ENCODE measurements around the gene REPIN1. TPM values are rescaled to one million over a fixed set of nuclear protein-coding genes. Genes with fewer than 3 reads are reported as not detected.

Gene REPIN1
- total RNA-seq, 1 experiment from 2014 or later, result 106 TPM

DNA sequence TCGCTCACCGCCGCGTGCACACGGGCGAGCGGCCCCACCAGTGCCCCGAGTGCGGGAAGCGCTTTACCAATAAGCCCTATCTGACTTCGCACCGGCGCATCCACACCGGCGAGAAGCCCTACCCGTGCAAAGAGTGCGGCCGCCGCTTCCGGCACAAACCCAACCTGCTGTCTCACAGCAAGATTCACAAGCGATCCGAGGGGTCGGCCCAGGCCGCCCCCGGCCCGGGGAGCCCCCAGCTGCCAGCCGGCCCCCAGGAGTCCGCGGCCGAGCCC, 3.3 kb downstream of the REPIN1 start:
- Histone ChIP-seq H4K91ac (ENCODE audit: insufficient read length, low read depth, low read length) (no peak overlapping the region), H2AFZ (ENCODE audit: low read length) (no peak overlapping the region), H3K18ac (ENCODE audit: insufficient read length, low read depth, low read length) (no peak overlapping the region), H3K14ac (ENCODE audit: insufficient read depth, low read length) (no peak overlapping the region), H3K23me2 (ENCODE audit: insufficient read length, low read depth, low read length, poor library complexity, severe bottlenecking) (peaks cover 16% of the 10 kb centered on the region), H3T11ph (ENCODE audit: low read length) (no peak overlapping the region), H4K5ac (ENCODE audit: insufficient read length, low read depth, low read length) (no peak overlapping the region), H3K4me1 (ENCODE audit: insufficient read depth, low read length) (peaks cover 6% of the 10 kb centered on the region; the same call in 1 of the 2 replicates), H3K56ac (ENCODE audit: insufficient read length, low read depth, low read length) (no peak overlapping the region), H2BK12ac (ENCODE audit: insufficient read length, low read depth, low read length) (no peak overlapping the region), H3K23ac (ENCODE audit: insufficient read length, low read depth, low read length) (no peak overlapping the region), H3K4me2 (ENCODE audit: insufficient read depth, insufficient read length, low read length) (no peak overlapping the region), H2BK5ac (ENCODE audit: insufficient read length, low read length) (no peak overlapping the region), H4K20me1 (ENCODE audit: control insufficient read depth, insufficient read depth, insufficient read length) (no peaks in the 10 kb centered on the region), H3K4ac (ENCODE audit: low read depth, low read length) (no peak overlapping the region), H2AK5ac (ENCODE audit: insufficient read length, low read length) (no peak overlapping the region), H3K79me2 (ENCODE audit: insufficient read depth, low read length) (peaks cover 12% of the 10 kb centered on the region; the same call in 1 of the 2 replicates), H3K27ac (ENCODE audit: insufficient read length, low read depth, low read length) (no peak overlapping the region), H3K9ac (ENCODE audit: extremely low read depth, insufficient read length, low read length) (no peak overlapping the region), H4K8ac (replicated peaks; ENCODE audit: insufficient read length, low read depth, low read length) (no peak overlapping the region), H2BK120ac (ENCODE audit: low read depth, low read length, poor library complexity, severe bottlenecking) (no peak overlapping the region), H2BK20ac (ENCODE audit: low read depth, low read length, poor library complexity, severe bottlenecking) (no peak overlapping the region), H2BK15ac (ENCODE audit: low read depth, low read length) (no peak overlapping the region), H3K9me3 (ENCODE audit: control insufficient read depth, low read depth, low read length) (no peaks in the 10 kb centered on the region), H3K79me1 (ENCODE audit: insufficient read depth, low read depth, low read length, poor library complexity, severe bottlenecking) (peaks cover 7% of the 10 kb centered on the region), H3K27me3 (ENCODE audit: insufficient read depth, low read length) (no peaks in the 10 kb centered on the region)
- TF ChIP-seq, protein P1, sequence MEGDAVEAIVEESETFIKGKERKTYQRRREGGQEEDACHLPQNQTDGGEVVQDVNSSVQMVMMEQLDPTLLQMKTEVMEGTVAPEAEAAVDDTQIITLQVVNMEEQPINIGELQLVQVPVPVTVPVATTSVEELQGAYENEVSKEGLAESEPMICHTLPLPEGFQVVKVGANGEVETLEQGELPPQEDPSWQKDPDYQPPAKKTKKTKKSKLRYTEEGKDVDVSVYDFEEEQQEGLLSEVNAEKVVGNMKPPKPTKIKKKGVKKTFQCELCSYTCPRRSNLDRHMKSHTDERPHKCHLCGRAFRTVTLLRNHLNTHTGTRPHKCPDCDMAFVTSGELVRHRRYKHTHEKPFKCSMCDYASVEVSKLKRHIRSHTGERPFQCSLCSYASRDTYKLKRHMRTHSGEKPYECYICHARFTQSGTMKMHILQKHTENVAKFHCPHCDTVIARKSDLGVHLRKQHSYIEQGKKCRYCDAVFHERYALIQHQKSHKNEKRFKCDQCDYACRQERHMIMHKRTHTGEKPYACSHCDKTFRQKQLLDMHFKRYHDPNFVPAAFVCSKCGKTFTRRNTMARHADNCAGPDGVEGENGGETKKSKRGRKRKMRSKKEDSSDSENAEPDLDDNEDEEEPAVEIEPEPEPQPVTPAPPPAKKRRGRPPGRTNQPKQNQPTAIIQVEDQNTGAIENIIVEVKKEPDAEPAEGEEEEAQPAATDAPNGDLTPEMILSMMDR (conservative IDR thresholded peaks at IDR 0.05), result no peak
- peak; percentile 35 for DNase-seq
- H3K27me3 Mint-ChIP-seq (ENCODE audit: low read depth), result no peaks in the 10 kb centered on the region; the same call in 1 of the 2 replicates
- no CpG with 5 or more reads among the region's 30 CpGs for WGBS (ENCODE audit: extremely low coverage, insufficient read length, low lambda C conversion rate)
- peaks cover 30 to 54% (median 43%) of the 10 kb centered on the region in 3 experiments; a peak in 6 of 7 replicates for H3K36me3 Mint-ChIP-seq (ENCODE audit: insufficient read depth in 1 of 3, low read depth in 3 of 3)
- H3K9me3 Mint-ChIP-seq, result no peaks in the 10 kb centered on the region
- peaks cover 49 to 61% of the 10 kb centered on the region in 2 experiments for H3K4me1 Mint-ChIP-seq
- H3K27ac Mint-ChIP-seq, result peak overlapping the region in 1 of 3 experiments; percentile 52; a peak in 1 of 7 replicates
- H3K4me3 Mint-ChIP-seq, result no peak overlapping the region

All from H9 (cell line).